ES-I3 (cell line): ENCODE data around the gene PFKFB1.
A peak's percentile ranks its signal among the peaks of the same experiment; 100 is the strongest.
"Not testable (repeated sequence)": the region's sequence is repeated elsewhere in the genome, so short reads cannot be mapped to it uniquely, and the experiment has no call there.

Source experiments
- H3K36me3 ChIP-seq: 2 replicates; pipeline ENCODE4 v1.6.1; 2013; ENCODE audit warnings: mild to moderate bottlenecking, low read length, control low read depth, moderate library complexity; ENCODE audit not compliant: insufficient read depth
- H3K4me1 ChIP-seq: 2 replicates; pipeline ENCODE4 v1.6.1; 2013; ENCODE audit warnings: mild to moderate bottlenecking, control low read depth, low read length; ENCODE audit not compliant: insufficient read depth
- H3K9ac ChIP-seq: 2 replicates; pipeline ENCODE4 v1.6.1; 2013; ENCODE audit warnings: low read depth, mild to moderate bottlenecking, low read length, moderate library complexity
- H3K9me3 ChIP-seq: 2 replicates; pipeline ENCODE4 v1.6.1; 2013; ENCODE audit warnings: mild to moderate bottlenecking, low read length, moderate library complexity; ENCODE audit not compliant: control insufficient read depth, insufficient read depth

The PFKFB1 gene

GRCh38 chrX:55006827-55007621 lies 13.0 kb upstream of the PFKFB1 start:
- Histone ChIP-seq H3K4me1 (peaks cover 3% of the 10 kb centered on the region; the same call in 1 of the 2 replicates), H3K9me3 (no peaks in the 10 kb centered on the region), H3K36me3 (peaks cover 6% of the 10 kb centered on the region; the same call in 1 of the 2 replicates), H3K9ac (no peak overlapping the region)

- peaks cover 6% of the 10 kb centered on the region; the same call in 1 of the 2 replicates for H3K36me3 ChIP-seq
- H3K9me3 ChIP-seq: no peaks in the 10 kb centered on the region
- peaks cover 3% of the 10 kb centered on the region; the same call in 1 of the 2 replicates for H3K4me1 ChIP-seq
- no peak overlapping the region for H3K9ac ChIP-seq
These were observed 11.3 kb upstream of the PFKFB1 start for GRCh38 chrX:55005256-55005655.

DNA sequence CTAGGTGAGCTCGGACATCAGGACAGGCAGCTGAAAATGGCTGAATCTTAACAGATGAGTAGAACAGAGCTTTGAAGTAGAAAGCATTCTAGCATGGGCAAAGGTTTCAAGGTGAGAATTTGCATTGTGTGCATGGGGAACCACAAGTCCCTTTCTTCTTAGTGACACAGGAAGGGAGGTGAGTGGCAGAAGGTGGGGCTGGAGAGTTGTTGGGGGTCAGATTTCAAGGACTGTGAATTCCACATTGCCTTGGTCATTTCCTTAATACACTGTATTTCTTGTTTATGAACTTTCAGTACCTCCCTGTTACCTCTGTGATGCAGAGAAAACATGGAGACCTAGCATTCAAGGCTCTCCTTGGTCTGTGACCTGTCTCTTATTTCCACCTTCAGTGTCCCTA lies 10.2 kb upstream of the PFKFB1 start:
- Histone ChIP-seq H3K4me1 (peaks cover 3% of the 10 kb centered on the region; the same call in 1 of the 2 replicates), H3K9me3 (no peaks in the 10 kb centered on the region), H3K9ac (no peak overlapping the region), H3K36me3 (peaks cover 6% of the 10 kb centered on the region; the same call in 1 of the 2 replicates)

GRCh38 chrX:54999717-55000598 lies 6.0 kb upstream of the PFKFB1 start, which contains the start of gene APEX2:
APEX2 (plus strand) TSS chrX:55000363; CDS start chrX:55000423, 60 bp downstream.
- H3K4me1 ChIP-seq: no peaks in the 10 kb centered on the region
- peaks cover 6% of the 10 kb centered on the region; the same call in 1 of the 2 replicates for H3K36me3 ChIP-seq
- H3K9me3 ChIP-seq: no peaks in the 10 kb centered on the region
- peak within 1 kb of the TSS; percentile 89 for H3K9ac ChIP-seq

DNA sequence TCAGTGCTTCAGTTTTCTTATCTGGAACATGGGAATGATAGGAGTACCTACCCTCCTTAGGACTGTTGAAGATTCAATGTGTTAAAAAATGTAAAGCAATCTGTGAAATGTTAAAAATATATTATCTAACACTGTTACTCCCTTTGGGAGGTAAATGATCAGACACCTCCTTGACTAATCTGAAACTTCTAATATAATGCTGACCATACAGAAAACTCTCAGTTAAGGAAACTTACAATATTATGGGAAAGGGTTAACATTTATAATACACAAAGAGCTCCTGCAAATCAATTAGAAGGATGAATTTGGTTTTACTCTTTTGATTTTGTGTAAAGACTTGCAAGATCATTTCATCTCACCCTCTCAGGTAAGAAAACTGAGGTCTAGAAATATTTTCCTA lies 1.6 kb upstream of the PFKFB1 start:
- Histone ChIP-seq H3K9ac (no peak overlapping the region), H3K9me3 (no peaks in the 10 kb centered on the region), H3K36me3 (no peaks in the 10 kb centered on the region), H3K4me1 (no peaks in the 10 kb centered on the region)

DNA sequence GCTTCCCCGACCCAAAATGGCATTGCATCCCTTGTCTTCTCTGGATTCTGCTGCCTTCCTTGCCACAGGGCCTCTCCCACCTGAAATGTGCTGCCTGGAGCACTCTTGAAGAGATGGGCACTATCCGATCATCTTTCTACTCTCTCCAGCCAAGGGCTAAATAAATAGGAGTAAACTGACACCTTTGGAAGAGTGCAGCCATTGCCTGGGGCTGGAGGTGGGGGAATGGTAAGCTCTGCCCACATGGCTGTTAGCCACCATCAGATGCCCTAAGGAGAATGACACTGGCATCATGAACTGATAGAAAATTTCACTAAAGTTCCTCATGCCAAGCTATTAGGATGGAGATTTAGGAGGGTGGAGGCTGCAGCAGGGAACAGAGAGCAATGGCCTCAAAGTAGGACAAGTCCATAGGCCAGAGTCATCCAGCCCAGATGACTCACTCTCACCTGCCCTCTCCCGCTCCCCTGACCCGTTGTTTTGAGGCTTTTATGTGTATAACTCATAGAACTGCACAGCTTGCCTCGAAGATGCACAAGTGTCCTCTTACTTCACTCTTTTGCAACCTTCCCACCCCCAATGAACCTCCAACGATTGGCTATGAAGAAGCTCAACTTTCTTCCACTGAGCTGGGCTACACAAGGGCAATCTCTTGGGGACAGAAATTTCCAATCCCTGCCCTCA lies 822 bp upstream of the PFKFB1 start:
- H3K9me3 ChIP-seq: no peaks in the 10 kb centered on the region
- H3K4me1 ChIP-seq: no peaks in the 10 kb centered on the region
- no peak overlapping the region for H3K9ac ChIP-seq
- H3K36me3 ChIP-seq: no peaks in the 10 kb centered on the region

DNA sequence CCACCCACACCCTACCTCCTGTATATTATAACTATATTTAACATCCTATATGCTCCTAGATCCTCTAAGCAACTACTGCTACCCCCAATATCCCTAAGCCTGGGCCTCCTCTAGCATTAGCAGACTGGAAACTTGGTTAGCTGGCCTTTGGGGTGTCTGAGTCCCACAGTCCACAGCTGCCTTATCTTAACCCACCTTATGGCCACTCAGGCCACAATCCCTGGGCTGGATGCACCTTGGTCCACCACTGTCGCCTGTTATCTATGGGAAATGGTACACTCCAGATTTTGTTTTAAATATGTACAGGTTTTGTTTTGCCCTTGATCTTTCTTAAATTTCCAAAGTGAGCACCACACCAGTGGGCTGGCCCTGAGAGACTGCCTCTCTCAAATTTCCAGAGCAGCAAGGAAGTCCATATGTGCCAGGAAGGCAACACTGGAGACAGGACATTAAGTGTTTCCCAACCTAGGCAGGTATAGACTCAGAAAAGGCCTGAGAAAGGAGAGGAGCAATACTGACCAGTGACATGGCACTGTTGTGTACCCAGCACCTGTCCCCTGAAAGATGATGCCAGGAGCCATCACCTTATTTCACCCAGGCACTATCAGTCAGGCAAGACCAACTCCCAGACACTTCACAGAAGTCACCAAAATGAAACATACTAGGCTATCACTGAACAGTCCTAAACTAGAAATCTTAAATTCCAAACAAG lies 921 bp downstream of the PFKFB1 start:
- no peaks in the 10 kb centered on the region for H3K4me1 ChIP-seq
- no peak overlapping the region for H3K9ac ChIP-seq
- no peaks in the 10 kb centered on the region for H3K36me3 ChIP-seq
- no peaks in the 10 kb centered on the region for H3K9me3 ChIP-seq

- H3K9ac ChIP-seq: no peak overlapping the region
- no peaks in the 10 kb centered on the region for H3K9me3 ChIP-seq
- H3K4me1 ChIP-seq: no peaks in the 10 kb centered on the region
- no peaks in the 10 kb centered on the region for H3K36me3 ChIP-seq
These were observed 2.3 kb downstream of the PFKFB1 start for GRCh38 chrX:54991706-54992105.

GRCh38 chrX:54983306-54983705 lies 10.7 kb downstream of the PFKFB1 start:
- not testable (repeated sequence) for H3K36me3 ChIP-seq, H3K9me3 ChIP-seq, H3K4me1 ChIP-seq, H3K9ac ChIP-seq

- H3K9ac ChIP-seq: no peak overlapping the region
- no peaks in the 10 kb centered on the region for H3K4me1 ChIP-seq
- no peaks in the 10 kb centered on the region for H3K36me3 ChIP-seq
- no peaks in the 10 kb centered on the region for H3K9me3 ChIP-seq
These were observed 13.7 kb downstream of the PFKFB1 start for GRCh38 chrX:54980334-54980733.

DNA sequence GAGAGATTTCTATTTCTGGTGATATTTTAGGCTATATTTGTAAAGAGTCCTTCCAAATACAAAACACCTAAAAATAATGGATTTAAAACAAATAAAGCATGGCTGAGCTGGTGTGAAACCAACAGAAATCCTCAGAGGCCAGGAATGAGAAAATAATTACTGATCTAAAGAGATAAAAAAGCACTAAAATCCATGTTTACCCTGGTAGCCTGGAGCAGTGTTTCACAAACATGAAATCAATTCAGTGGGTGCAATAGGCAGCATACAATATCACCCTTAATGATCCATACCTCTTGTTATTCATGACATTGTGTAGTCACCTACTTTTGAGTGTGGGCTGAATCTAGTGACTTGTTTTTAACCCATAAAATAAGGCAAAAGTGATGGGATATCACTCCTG lies 14.6 kb downstream of the PFKFB1 start:
- Histone ChIP-seq H3K9me3 (no peaks in the 10 kb centered on the region), H3K9ac (no peak overlapping the region), H3K4me1 (no peaks in the 10 kb centered on the region), H3K36me3 (no peaks in the 10 kb centered on the region)

DNA sequence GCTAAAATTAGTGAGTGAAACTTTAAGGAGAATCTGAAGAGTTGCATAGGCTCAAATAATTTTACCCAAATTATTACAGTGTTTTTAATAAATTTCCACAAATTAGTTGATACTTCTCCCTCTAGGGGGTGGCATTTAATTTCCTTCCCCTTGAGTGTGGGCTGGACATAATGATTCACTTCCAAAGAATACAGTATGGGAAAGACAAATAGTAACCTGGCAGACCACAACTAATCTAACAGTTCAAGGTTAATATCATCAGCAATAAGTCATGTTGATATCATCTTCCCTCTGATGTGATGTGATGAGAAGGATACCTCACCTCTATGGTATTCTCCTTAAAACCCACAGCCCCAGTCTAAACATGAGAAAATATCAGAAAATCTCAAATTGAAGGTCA lies 15.5 kb downstream of the PFKFB1 start:
- Histone ChIP-seq H3K4me1 (no peaks in the 10 kb centered on the region), H3K9ac (no peak overlapping the region)

DNA sequence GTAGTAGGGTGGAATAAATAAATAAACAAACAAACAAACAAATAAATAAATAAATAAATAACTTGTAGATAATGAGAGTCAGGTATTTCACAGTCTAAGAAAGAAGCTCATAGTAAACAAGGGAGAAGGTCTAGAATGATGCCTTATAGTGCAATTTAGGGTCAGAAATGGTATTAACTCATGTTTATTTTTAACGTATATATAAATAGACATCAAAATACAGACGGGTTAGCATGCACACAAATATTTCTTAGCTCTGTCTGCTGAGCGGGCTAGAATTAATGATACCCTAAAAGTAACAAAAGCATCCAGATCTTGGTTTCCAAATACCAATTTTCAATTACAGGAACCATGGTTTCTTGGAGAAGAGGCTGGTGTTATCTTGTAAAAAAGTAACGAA lies 16.6 kb downstream of the PFKFB1 start:
- no peaks in the 10 kb centered on the region for H3K36me3 ChIP-seq
- H3K9ac ChIP-seq: no peak overlapping the region
- no peaks in the 10 kb centered on the region for H3K9me3 ChIP-seq
- H3K4me1 ChIP-seq: no peaks in the 10 kb centered on the region

More for the DNA sequence above, 15.5 kb downstream of the PFKFB1 start:
- H3K9me3 ChIP-seq: no peaks in the 10 kb centered on the region
- H3K36me3 ChIP-seq: no peaks in the 10 kb centered on the region
